PC-3 (cell line): Measurements from ENCODE around the gene CHML. TPM values are rescaled to one million over a fixed set of nuclear protein-coding genes. Genes with fewer than 3 reads are reported as not detected.
A peak's percentile ranks its signal among the peaks of the same experiment; 100 is the strongest.

Experiments used
- ATAC-seq: fragments of 200-7000 bp; cut with Tn5 transposase; 2 replicates; pipeline ENCODE4 v1.9.1; 2020; ENCODE audit warnings: mild to moderate bottlenecking, moderate library complexity
- BruUV-seq: library from RNA; stranded (reverse); fragments of 400-500 nt; replicated peaks from 2 replicates; lab custom pipeline; 2021; lab: Mats Ljungman, UMichigan
- CTCF ChIA-PET: fragments of 300-600 bp; sonication (Branson Sonifier 250); formaldehyde crosslinking; loops from one replicate; lab custom pipeline; 2022; ENCODE audit warnings: antibody characterized with exemption; lab: Charles Lee
- POLR2A ChIA-PET: fragments of 300-600 bp; sonication (Branson Sonifier 250); formaldehyde crosslinking; loops from one replicate; lab custom pipeline; 2022; ENCODE audit warnings: antibody characterized with exemption; ENCODE audit not compliant: unreplicated experiment; lab: Charles Lee
- DNase-seq: peaks from one replicate; pipeline ENCODE4 v3.0.0-alpha.2; 2015
- H2AFZ ChIP-seq: fragments of 300-600 bp; sonication (generic); 2 replicates; pipeline ENCODE4 v1.6.0; 2016; ENCODE audit warnings: antibody characterized with exemption, low read length
- H3F3A ChIP-seq: fragments of 300-600 bp; sonication (generic); one replicate; pipeline ENCODE4 v1.6.0; 2017; ENCODE audit warnings: antibody characterized with exemption, low read length, control low read depth, mild to moderate bottlenecking; ENCODE audit not compliant: unreplicated experiment
- H3K27ac ChIP-seq: fragments of 300-600 bp; sonication (generic); 2 replicates; pipeline ENCODE4 v1.5.1; 2016; ENCODE audit warnings: mild to moderate bottlenecking, low read length
- H3K27me3 ChIP-seq: fragments of 300-600 bp; sonication (generic); 2 replicates; pipeline ENCODE4 v1.6.1; 2016; ENCODE audit warnings: low read length, mixed read lengths
- H3K36me3 ChIP-seq: fragments of 300-600 bp; sonication (generic); 2 replicates; pipeline ENCODE4 v1.6.1; 2016; ENCODE audit warnings: low read depth, mixed run types, low read length, mixed read lengths
- H3K4me1 ChIP-seq: fragments of 300-600 bp; sonication (generic); 2 replicates; pipeline ENCODE4 v1.5.1; 2016; ENCODE audit warnings: low read length; ENCODE audit not compliant: insufficient read depth
- H3K4me2 ChIP-seq: fragments of 300-600 bp; sonication (generic); 2 replicates; pipeline ENCODE4 v1.6.0; 2016; ENCODE audit warnings: low read length
- H3K4me3 ChIP-seq: fragments of 300-600 bp; sonication (generic); 2 replicates; pipeline ENCODE4 v1.5.1; 2016; ENCODE audit warnings: mild to moderate bottlenecking, low read length, mixed read lengths
- H3K79me2 ChIP-seq: fragments of 300-600 bp; sonication (generic); 2 replicates; pipeline ENCODE4 v1.6.1; 2017; ENCODE audit warnings: low read length, mixed read lengths
- H3K9ac ChIP-seq: fragments of 300-600 bp; sonication (generic); 2 replicates; pipeline ENCODE4 v1.6.0; 2016; ENCODE audit warnings: mild to moderate bottlenecking, low read length
- H3K9me2 ChIP-seq: fragments of 300-600 bp; sonication (generic); replicated peaks from 2 replicates; pipeline ENCODE4 v1.6.1; 2016; ENCODE audit warnings: mixed run types, low read length, mixed read lengths
- H3K9me3 ChIP-seq: fragments of 300-600 bp; sonication (generic); 2 replicates; pipeline ENCODE4 v1.6.1; 2016; ENCODE audit warnings: low read length, mixed read lengths
- H4K20me1 ChIP-seq: fragments of 300-600 bp; sonication (generic); 2 replicates; pipeline ENCODE4 v1.6.1; 2016; ENCODE audit warnings: low read length, mixed read lengths
- EZH2 ChIP-seq: fragments of 300-600 bp; sonication (generic); IDR thresholded peaks from one replicate; pipeline ENCODE4 v1.6.1; 2017; ENCODE audit warnings: antibody characterized with exemption, mild to moderate bottlenecking, low read length; ENCODE audit not compliant: unreplicated experiment
- EZH2phosphoT487 ChIP-seq: fragments of 300-600 bp; sonication (generic); IDR thresholded peaks from 2 replicates; pipeline ENCODE4 v1.6.1; 2018; ENCODE audit warnings: mild to moderate bottlenecking, antibody characterized with exemption, low read length, borderline replicate concordance
- intact Hi-C: fragments of 100-400 bp; cut with micrococcal nuclease; formaldehyde crosslinking; loops from 2 replicates; pipeline ENCODE4 v1.9.0; 2023
- total RNA-seq: library from RNA; depleted of rRNA; stranded (reverse); fragments of >200 nt; gene quantifications from 2 replicates; pipeline ENCODE4 v1.2.3, GENCODE V29; 2014
- TF ChIP-seq, protein P1 (sequence below): fragments of 300-600 bp; sonication (generic); conservative IDR thresholded peaks from 2 replicates; pipeline ENCODE4 v1.5.1; 2017; ENCODE audit warnings: antibody characterized with exemption, low read depth, mild to moderate bottlenecking, low read length

Gene CHML
- total RNA-seq, 1 experiment from 2014 or later: 68.6 TPM

DNA sequence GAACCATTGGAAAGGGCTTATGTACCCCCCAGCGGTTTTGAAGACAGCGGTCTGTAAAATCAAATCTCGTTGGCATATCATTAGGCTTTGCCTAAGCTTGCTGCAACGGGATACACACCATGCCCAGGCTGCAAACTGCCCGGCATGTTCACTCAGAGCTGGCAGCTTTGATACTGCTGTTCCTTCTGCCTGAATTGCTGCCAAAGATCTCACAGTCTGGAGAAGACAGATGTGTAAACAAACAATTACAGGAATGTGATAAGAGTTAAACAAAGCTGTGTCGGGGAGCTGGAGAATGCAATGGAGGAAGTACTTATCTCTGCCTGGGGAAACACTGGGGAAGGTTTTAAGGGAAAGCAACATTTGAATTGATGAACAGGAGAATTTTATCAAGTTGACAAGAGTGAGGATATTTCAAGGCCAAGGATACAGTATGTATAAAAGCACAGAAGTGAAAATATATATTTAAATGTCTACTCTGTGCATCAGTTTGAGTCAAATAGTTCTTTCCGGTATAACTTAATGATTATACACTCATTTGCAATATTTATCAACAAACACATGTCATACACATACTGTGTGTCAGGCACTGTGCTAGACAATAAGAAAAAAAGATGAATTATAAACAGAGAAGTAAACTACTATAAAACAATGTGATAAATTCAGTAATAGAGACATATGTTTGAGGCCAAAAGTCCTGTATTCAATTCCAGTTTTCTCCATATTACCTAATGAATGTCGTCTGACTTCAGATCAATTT lies 29.9 kb downstream of the CHML start:
- no peak overlapping the region for H3K4me3 ChIP-seq
- CTCF ChIA-PET: interaction anchor here (0.5 to 2.1 kb wide), 9 partner anchors 17 to 270 kb away, joined by 3 to 26 read pairs (median 4); partner anchors contain the start of genes CHML, EXO1, FH and OPN3
- peaks cover 15% of the 10 kb centered on the region for H3F3A ChIP-seq
- POLR2A ChIA-PET: interaction anchor here (0.6 kb wide), 2 partner anchors 12 to 240 kb away, joined by 5 to 11 read pairs; no protein-coding TSS in a partner anchor
- BruUV-seq: no TSS peak
- H3K4me2 ChIP-seq: no peak overlapping the region
- H3K9ac ChIP-seq: no peak overlapping the region
- H3K36me3 ChIP-seq: no peaks in the 10 kb centered on the region
- H3K27ac ChIP-seq: peak overlapping the region; percentile 2; the same call in 1 of the 2 replicates
- intact Hi-C loops: loop anchor here (2.0 to 5.0 kb wide), 2 partner anchors 279 to 377 kb away; no protein-coding TSS in a partner anchor
- TF ChIP-seq EZH2phosphoT487 (no peak), EZH2 (no peak)
- TF ChIP-seq, protein P1, sequence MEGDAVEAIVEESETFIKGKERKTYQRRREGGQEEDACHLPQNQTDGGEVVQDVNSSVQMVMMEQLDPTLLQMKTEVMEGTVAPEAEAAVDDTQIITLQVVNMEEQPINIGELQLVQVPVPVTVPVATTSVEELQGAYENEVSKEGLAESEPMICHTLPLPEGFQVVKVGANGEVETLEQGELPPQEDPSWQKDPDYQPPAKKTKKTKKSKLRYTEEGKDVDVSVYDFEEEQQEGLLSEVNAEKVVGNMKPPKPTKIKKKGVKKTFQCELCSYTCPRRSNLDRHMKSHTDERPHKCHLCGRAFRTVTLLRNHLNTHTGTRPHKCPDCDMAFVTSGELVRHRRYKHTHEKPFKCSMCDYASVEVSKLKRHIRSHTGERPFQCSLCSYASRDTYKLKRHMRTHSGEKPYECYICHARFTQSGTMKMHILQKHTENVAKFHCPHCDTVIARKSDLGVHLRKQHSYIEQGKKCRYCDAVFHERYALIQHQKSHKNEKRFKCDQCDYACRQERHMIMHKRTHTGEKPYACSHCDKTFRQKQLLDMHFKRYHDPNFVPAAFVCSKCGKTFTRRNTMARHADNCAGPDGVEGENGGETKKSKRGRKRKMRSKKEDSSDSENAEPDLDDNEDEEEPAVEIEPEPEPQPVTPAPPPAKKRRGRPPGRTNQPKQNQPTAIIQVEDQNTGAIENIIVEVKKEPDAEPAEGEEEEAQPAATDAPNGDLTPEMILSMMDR: no peak
- DNase-seq (peak; percentile 55), ATAC-seq (no peak)
- no peaks in the 10 kb centered on the region for H3K9me2 ChIP-seq
- H3K4me1 ChIP-seq: peaks cover 95% of the 10 kb centered on the region
- H2AFZ ChIP-seq: no peak overlapping the region
- H3K27me3 ChIP-seq: no peaks in the 10 kb centered on the region
- no peaks in the 10 kb centered on the region for H3K9me3 ChIP-seq
- H3K79me2 ChIP-seq: no peaks in the 10 kb centered on the region
- H4K20me1 ChIP-seq: no peaks in the 10 kb centered on the region

DNA sequence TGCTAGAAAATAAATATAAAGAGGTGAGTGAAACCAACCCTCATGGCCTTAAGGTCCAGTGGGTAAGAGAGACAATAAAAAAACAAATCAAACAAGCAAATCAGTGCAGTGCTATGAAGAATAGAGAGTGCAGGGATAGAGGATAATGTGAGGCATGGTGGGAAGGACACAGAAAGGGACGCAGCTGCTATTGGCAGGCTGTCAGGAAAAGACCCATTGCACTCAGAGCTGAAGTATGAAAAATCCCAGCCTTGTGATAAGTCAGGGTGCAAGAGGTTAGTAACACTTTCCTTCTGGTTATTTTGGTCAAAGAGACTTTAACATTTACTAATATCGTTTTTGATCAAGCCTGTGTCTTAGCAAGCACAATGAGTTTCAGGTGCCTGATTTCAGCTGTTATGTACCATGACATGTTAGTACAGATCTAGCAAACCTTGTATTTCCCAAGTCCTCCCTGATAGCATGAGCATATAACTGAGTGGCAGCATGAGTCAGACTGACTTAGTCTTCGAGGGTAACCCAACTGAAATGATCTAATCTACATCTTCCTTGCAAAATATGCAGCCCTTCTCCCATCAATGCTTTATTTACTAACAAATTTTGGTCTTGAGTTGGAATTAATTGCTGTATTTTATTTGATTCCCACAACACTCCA lies 31.7 kb downstream of the CHML start:
- H3K27me3 ChIP-seq: no peaks in the 10 kb centered on the region
- H3K36me3 ChIP-seq: no peaks in the 10 kb centered on the region
- H3K9me2 ChIP-seq: no peaks in the 10 kb centered on the region
- peak overlapping the region; percentile 71 for H3K4me2 ChIP-seq
- H3F3A ChIP-seq: peaks cover 9% of the 10 kb centered on the region
- H3K79me2 ChIP-seq: no peaks in the 10 kb centered on the region
- H2AFZ ChIP-seq: no peak overlapping the region
- no TSS peak for BruUV-seq
- H3K4me3 ChIP-seq: no peak overlapping the region
- POLR2A ChIA-PET: no interaction called here
- peak overlapping the region; percentile 88 for H3K27ac ChIP-seq
- peak overlapping the region; percentile 68 for H3K9ac ChIP-seq
- intact Hi-C loops: no loop called here
- no peak for TF ChIP-seq EZH2phosphoT487
- TF ChIP-seq, protein P1: no peak
- TF ChIP-seq EZH2: no peak
- ATAC-seq (peak; percentile 29), DNase-seq (peak; percentile 94)
- peaks cover 97% of the 10 kb centered on the region for H3K4me1 ChIP-seq
- no peaks in the 10 kb centered on the region for H3K9me3 ChIP-seq
- CTCF ChIA-PET: interaction anchor here (1.0 kb wide), 1 partner anchor 76 kb away, joined by 3 read pairs; the partner anchor contains the start of gene KMO
- no peaks in the 10 kb centered on the region for H4K20me1 ChIP-seq
